Measurements from ENCODE around the gene PIH1D1.

PIH1D1 gene

GRCh38 chr19:49441210-49441959 is 10.2 kb downstream of the PIH1D1 start, which contains the start of gene SLC17A7 (continued):
- TF ChIP-seq, protein P1, sequence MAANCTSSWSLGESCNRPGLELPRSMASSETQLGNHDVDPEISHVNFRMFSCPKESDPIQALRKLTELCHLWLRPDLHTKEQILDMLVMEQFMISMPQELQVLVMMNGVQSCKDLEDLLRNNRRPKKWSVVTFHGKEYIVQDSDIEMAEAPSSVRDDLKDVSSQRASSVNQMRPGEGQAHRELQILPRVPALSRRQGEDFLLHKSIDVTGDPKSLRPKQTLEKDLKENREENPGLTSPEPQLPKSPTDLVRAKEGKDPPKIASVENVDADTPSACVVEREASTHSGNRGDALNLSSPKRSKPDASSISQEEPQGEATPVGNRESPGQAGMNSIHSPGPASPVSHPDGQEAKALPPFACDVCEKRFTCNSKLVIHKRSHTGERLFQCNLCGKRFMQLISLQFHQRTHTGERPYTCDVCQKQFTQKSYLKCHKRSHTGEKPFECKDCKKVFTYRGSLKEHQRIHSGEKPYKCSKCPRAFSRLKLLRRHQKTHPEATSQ (tag by site-specific recombination; IDR thresholded peaks at IDR 0.05): no peak
- TF ChIP-seq ZNF48 (tag by site-specific recombination; IDR thresholded peaks at IDR 0.05) (no peak), ZNF664 (tag by site-specific recombination; IDR thresholded peaks at IDR 0.05) (no peak), ZNF510 (tag by site-specific recombination; IDR thresholded peaks at IDR 0.05; ENCODE audit: insufficient replicate concordance) (no peak), ZNF544 (tag by site-specific recombination; IDR thresholded peaks at IDR 0.05) (no peak), SCRT1 (tag by site-specific recombination; IDR thresholded peaks at IDR 0.05; ENCODE audit: borderline replicate concordance) (no peak), PRDM1 (tag by site-specific recombination; IDR thresholded peaks at IDR 0.05) (peak; percentile 90), ZNF514 (tag by site-specific recombination; IDR thresholded peaks at IDR 0.05) (no peak), ZNF132 (tag by site-specific recombination; IDR thresholded peaks at IDR 0.05; ENCODE audit: borderline replicate concordance) (no peak), ZNF266 (tag by site-specific recombination; IDR thresholded peaks at IDR 0.05; ENCODE audit: low read depth) (no peak), ZNF792 (tag by site-specific recombination; IDR thresholded peaks at IDR 0.05) (no peak), ZNF391 (tag by site-specific recombination; IDR thresholded peaks at IDR 0.05; ENCODE audit: borderline replicate concordance, low read depth) (no peak), ZNF660 (tag by site-specific recombination; IDR thresholded peaks at IDR 0.05) (no peak), PRDM2 (tag by site-specific recombination; IDR thresholded peaks at IDR 0.05; ENCODE audit: borderline replicate concordance) (no peak), SP7 (tag by site-specific recombination; IDR thresholded peaks at IDR 0.05) (0 out of 2 replicates have a peak, but pooled peaks have one; percentile 16), ZNF843 (tag by site-specific recombination; IDR thresholded peaks at IDR 0.05) (peak; percentile 27; the same call in 1 of the 2 replicates), ZNF280D (tag by site-specific recombination; IDR thresholded peaks at IDR 0.05) (no peak), KLF1 (tag by site-specific recombination; IDR thresholded peaks at IDR 0.05) (peak; percentile 64), ATF2 (tag by site-specific recombination; IDR thresholded peaks at IDR 0.05; ENCODE audit: low read depth) (no peak), GLIS2 (tag by site-specific recombination; IDR thresholded peaks at IDR 0.05) (0 out of 2 replicates have a peak, but pooled peaks have one; percentile 44), SCRT2 (tag by site-specific recombination; IDR thresholded peaks at IDR 0.05) (no peak)
- TF ChIP-seq, protein P2, sequence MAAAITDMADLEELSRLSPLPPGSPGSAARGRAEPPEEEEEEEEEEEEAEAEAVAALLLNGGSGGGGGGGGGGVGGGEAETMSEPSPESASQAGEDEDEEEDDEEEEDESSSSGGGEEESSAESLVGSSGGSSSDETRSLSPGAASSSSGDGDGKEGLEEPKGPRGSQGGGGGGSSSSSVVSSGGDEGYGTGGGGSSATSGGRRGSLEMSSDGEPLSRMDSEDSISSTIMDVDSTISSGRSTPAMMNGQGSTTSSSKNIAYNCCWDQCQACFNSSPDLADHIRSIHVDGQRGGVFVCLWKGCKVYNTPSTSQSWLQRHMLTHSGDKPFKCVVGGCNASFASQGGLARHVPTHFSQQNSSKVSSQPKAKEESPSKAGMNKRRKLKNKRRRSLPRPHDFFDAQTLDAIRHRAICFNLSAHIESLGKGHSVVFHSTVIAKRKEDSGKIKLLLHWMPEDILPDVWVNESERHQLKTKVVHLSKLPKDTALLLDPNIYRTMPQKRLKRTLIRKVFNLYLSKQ (tag by site-specific recombination; IDR thresholded peaks at IDR 0.05; ENCODE audit: borderline replicate concordance): no peak
- TF ChIP-seq, protein P3, sequence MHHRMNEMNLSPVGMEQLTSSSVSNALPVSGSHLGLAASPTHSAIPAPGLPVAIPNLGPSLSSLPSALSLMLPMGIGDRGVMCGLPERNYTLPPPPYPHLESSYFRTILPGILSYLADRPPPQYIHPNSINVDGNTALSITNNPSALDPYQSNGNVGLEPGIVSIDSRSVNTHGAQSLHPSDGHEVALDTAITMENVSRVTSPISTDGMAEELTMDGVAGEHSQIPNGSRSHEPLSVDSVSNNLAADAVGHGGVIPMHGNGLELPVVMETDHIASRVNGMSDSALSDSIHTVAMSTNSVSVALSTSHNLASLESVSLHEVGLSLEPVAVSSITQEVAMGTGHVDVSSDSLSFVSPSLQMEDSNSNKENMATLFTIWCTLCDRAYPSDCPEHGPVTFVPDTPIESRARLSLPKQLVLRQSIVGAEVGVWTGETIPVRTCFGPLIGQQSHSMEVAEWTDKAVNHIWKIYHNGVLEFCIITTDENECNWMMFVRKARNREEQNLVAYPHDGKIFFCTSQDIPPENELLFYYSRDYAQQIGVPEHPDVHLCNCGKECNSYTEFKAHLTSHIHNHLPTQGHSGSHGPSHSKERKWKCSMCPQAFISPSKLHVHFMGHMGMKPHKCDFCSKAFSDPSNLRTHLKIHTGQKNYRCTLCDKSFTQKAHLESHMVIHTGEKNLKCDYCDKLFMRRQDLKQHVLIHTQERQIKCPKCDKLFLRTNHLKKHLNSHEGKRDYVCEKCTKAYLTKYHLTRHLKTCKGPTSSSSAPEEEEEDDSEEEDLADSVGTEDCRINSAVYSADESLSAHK (tag by site-specific recombination; IDR thresholded peaks at IDR 0.05): no peak
